C4-2B (cell line): ENCODE measurements around the gene FITM2.

Source experiments
- CTCF ChIP-seq: fragments of 450-650 bp; conservative IDR thresholded peaks from 2 replicates; pipeline ENCODE4 v1.5.1; 2017; ENCODE audit warnings: mild to moderate bottlenecking
- ZFX ChIP-seq: fragments of 450-650 bp; IDR thresholded peaks from 2 replicates; pipeline ENCODE4 v1.6.1; 2017

- TF ChIP-seq CTCF (no peak), ZFX (no peak)
These were observed 25.1 kb upstream of the FITM2 start for GRCh38 chr20:44336086-44336485.
